Neural cell (in vitro differentiated cells): ENCODE measurements around the gene GDF7.
"Not testable (repeated sequence)": the region's sequence is repeated elsewhere in the genome, so short reads cannot be mapped to it uniquely, and the experiment has no call there.

Source experiments
- CTCF ChIP-seq: fragments of 450-650 bp; IDR thresholded peaks from 2 replicates; pipeline ENCODE4 v1.5.1; 2014; ENCODE audit warnings: antibody characterized with exemption, mild to moderate bottlenecking, moderate library complexity; ENCODE audit not compliant: poor library complexity, severe bottlenecking
- EP300 ChIP-seq: fragments of 450-650 bp; conservative IDR thresholded peaks from 2 replicates; pipeline ENCODE4 v1.6.1; 2014; ENCODE audit warnings: antibody characterized with exemption, mild to moderate bottlenecking, moderate library complexity; ENCODE audit not compliant: poor library complexity, severe bottlenecking
- EZH2 ChIP-seq: fragments of 200-600, 300-800 bp; shearing (Covaris generic), sonication (generic); IDR thresholded peaks from 2 replicates; pipeline ENCODE4 v1.6.1; 2014; ENCODE audit warnings: antibody characterized with exemption, low read length, borderline replicate concordance, mild to moderate bottlenecking; ENCODE audit not compliant: insufficient read depth, poor library complexity, severe bottlenecking
- MXI1 ChIP-seq: fragments of 450-650 bp; conservative IDR thresholded peaks from 2 replicates; pipeline ENCODE4 v1.6.1; 2014; ENCODE audit warnings: antibody characterized with exemption, mild to moderate bottlenecking; ENCODE audit not compliant: poor library complexity, severe bottlenecking
- POLR2AphosphoS5 ChIP-seq: IDR thresholded peaks from 2 replicates; pipeline ENCODE4 v1.6.1; 2012
- REST ChIP-seq: IDR thresholded peaks from 2 replicates; pipeline ENCODE4 v1.6.1; 2012; ENCODE audit warnings: borderline replicate concordance
- SMC3 ChIP-seq: fragments of 450-650 bp; conservative IDR thresholded peaks from 2 replicates; pipeline ENCODE4 v1.6.1; 2014; ENCODE audit warnings: antibody characterized with exemption, mild to moderate bottlenecking, moderate library complexity; ENCODE audit not compliant: poor library complexity

GRCh38 chr2:20713585-20713984 is 46.6 kb downstream of the GDF7 start:
- TF ChIP-seq CTCF, EP300, MXI1, REST, EZH2, POLR2AphosphoS5, SMC3: not testable (repeated sequence)
